ENCODE results near the gene ULK2. TPM values are rescaled to one million over a fixed set of nuclear protein-coding genes. Genes with fewer than 3 reads are reported as not detected.
"Not testable (repeated sequence)": the region's sequence is repeated elsewhere in the genome, so short reads cannot be mapped to it uniquely, and the experiment has no call there.

The ULK2 gene
- total RNA-seq, 1 experiment from 2014 or later = 12.9 TPM

DNA sequence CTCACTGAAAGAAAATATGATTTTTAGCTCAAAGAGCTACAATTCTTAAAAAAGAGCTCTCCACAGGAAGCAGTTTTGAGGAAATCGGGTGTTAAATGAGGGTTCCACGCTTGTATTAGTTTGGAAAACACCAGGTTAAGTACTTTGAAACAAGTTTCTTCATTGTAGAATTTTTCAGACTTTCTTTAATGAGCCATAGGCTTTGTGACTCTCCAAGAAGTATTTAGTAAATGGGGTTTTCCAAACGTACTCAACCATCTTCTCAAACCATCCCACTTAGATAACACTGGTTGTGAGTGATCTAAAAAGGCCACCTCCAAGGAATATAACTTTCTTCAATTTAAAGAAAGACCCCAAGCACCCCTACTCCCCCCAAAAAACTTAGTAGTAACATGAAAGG is 2.7 kb downstream of the ULK2 start:
- ChIA-PET CTCF (interaction anchor here (0.6 kb wide), 1 partner anchor 331 kb away, joined by 3 read pairs; no protein-coding TSS in a partner anchor), POLR2A (ENCODE audit: low non-redundant PET) (no interaction called here)
- TF ChIP-seq, protein P1, sequence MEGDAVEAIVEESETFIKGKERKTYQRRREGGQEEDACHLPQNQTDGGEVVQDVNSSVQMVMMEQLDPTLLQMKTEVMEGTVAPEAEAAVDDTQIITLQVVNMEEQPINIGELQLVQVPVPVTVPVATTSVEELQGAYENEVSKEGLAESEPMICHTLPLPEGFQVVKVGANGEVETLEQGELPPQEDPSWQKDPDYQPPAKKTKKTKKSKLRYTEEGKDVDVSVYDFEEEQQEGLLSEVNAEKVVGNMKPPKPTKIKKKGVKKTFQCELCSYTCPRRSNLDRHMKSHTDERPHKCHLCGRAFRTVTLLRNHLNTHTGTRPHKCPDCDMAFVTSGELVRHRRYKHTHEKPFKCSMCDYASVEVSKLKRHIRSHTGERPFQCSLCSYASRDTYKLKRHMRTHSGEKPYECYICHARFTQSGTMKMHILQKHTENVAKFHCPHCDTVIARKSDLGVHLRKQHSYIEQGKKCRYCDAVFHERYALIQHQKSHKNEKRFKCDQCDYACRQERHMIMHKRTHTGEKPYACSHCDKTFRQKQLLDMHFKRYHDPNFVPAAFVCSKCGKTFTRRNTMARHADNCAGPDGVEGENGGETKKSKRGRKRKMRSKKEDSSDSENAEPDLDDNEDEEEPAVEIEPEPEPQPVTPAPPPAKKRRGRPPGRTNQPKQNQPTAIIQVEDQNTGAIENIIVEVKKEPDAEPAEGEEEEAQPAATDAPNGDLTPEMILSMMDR (conservative IDR thresholded peaks at IDR 0.05; ENCODE audit: low read depth, low read length) = no peak
- TF ChIP-seq EZH2 (IDR thresholded peaks at IDR 0.05; ENCODE audit: borderline replicate concordance, low read depth, low read length, poor library complexity, severe bottlenecking) = no peak
- intact Hi-C loops (cut with micrococcal nuclease; ENCODE audit: unreplicated experiment) = loop anchor here (5.0 kb wide), 1 partner anchor 142 kb away; the partner anchor contains the start of gene SPECC1
- Histone ChIP-seq H3K9me3 (ENCODE audit: low read depth, low read length, poor library complexity, severe bottlenecking) (no peaks in the 10 kb centered on the region), H3K4me3 (ENCODE audit: low read depth, low read length, poor library complexity, severe bottlenecking) (no peak overlapping the region), H3K36me3 (ENCODE audit: insufficient read depth, low read length, poor library complexity, severe bottlenecking) (peaks cover 4% of the 10 kb centered on the region), H3K27ac (ENCODE audit: low read depth, low read length, poor library complexity, severe bottlenecking) (no peak overlapping the region), H3K27me3 (replicated peaks; ENCODE audit: insufficient read depth, low read depth, low read length, poor library complexity) (no peaks in the 10 kb centered on the region), H3K4me1 (ENCODE audit: insufficient read depth, low read length, poor library complexity, severe bottlenecking) (peaks cover 4% of the 10 kb centered on the region)
- BruUV-seq (replicated peaks) = no TSS peak
- no peak for DNase-seq (ENCODE audit: low spot score)

DNA sequence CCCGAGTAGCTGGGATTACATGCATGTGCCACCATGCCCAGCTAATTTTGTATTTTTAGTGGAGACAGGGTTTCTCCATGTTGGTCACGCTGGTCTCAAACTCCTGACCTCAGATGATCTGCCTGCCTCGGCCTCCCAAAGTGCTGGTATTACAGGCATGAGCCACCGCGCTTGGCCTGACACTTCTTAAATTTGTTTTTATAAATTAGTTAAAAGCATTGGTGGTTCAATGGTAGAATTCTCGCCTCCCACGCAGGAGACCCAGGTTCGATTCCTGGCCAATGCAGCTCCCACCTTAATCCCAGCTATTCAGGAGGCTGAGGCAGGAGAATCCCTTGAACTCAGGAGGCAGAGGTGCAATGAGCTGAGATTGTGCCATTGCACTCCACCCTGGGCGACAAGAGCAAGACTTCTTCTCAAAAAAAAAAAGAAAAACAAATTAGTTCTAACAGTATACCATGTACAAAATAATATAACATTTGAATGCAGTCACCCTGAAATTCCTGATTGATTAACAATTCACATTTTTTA is 7.0 kb downstream of the ULK2 start:
- POLR2A ChIA-PET (ENCODE audit: low non-redundant PET); BruUV-seq (replicated peaks); intact Hi-C loops (cut with micrococcal nuclease; ENCODE audit: unreplicated experiment): not testable (repeated sequence)

DNA sequence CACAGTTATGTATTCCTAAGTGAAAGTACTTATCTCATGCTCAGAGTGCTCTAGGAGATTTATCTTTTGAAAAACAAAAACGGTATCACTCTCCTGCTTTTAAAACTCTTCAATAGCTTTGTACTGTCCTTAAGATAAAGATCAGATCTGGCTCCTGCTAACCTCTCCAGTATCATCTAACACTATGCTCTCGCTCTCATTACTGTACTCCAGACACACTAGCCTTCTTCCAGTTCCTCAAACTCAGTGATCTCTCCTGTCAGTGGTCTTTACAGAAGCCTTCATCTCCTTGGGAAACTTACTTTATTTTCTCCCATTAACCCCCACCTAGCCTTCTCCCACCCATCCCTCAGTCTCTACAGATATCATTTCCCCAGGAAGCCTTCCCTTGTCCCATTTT is 10.1 kb downstream of the ULK2 start:
- no peaks in the 10 kb centered on the region for H3K27me3 ChIP-seq (replicated peaks; ENCODE audit: insufficient read depth, low read depth, low read length, poor library complexity)
- H3K4me3 ChIP-seq (ENCODE audit: low read depth, low read length, poor library complexity, severe bottlenecking) = no peak overlapping the region
- ChIA-PET CTCF (no interaction called here), POLR2A (ENCODE audit: low non-redundant PET) (no interaction called here)
- peaks cover 4% of the 10 kb centered on the region for H3K36me3 ChIP-seq (ENCODE audit: insufficient read depth, low read length, poor library complexity, severe bottlenecking)
- no peaks in the 10 kb centered on the region for H3K4me1 ChIP-seq (ENCODE audit: insufficient read depth, low read length, poor library complexity, severe bottlenecking)
- no peak for DNase-seq (ENCODE audit: low spot score)
- intact Hi-C loops (cut with micrococcal nuclease; ENCODE audit: unreplicated experiment) = no loop called here
- TF ChIP-seq, protein P1 (conservative IDR thresholded peaks at IDR 0.05; ENCODE audit: low read depth, low read length) = no peak
- no peak for TF ChIP-seq EZH2 (IDR thresholded peaks at IDR 0.05; ENCODE audit: borderline replicate concordance, low read depth, low read length, poor library complexity, severe bottlenecking)
- no TSS peak for BruUV-seq (replicated peaks)
- H3K9me3 ChIP-seq (ENCODE audit: low read depth, low read length, poor library complexity, severe bottlenecking) = no peaks in the 10 kb centered on the region
- no peak overlapping the region for H3K27ac ChIP-seq (ENCODE audit: low read depth, low read length, poor library complexity, severe bottlenecking)

More for the DNA sequence above, 7.0 kb downstream of the ULK2 start:
- H3K4me1 ChIP-seq (ENCODE audit: insufficient read depth, low read length, poor library complexity, severe bottlenecking); CTCF ChIA-PET; H3K9me3 ChIP-seq (ENCODE audit: low read depth, low read length, poor library complexity, severe bottlenecking); DNase-seq (ENCODE audit: low spot score); H3K27me3 ChIP-seq (replicated peaks; ENCODE audit: insufficient read depth, low read depth, low read length, poor library complexity); H3K27ac ChIP-seq (ENCODE audit: low read depth, low read length, poor library complexity, severe bottlenecking); H3K4me3 ChIP-seq (ENCODE audit: low read depth, low read length, poor library complexity, severe bottlenecking); H3K36me3 ChIP-seq (ENCODE audit: insufficient read depth, low read length, poor library complexity, severe bottlenecking): not testable (repeated sequence)

DNA sequence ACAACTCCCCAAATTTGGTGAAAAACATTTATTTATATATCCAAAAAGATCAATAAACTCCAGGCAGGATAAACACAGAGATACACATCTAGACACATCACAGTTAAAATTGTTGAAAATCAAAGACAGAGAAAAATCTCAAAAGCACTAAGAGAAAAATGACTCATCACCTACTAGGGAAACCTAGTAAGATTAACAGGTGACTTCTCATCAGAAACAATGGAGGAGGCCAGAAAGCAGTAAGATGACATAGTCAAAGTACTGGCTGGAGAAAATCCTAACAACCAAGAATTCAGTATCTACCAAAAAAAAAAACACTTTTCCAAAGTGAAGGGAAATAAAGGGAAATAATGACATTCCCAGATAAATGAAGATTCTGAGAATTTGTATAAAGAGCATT is 33.8 kb downstream of the ULK2 start:
- no peak for TF ChIP-seq EZH2 (IDR thresholded peaks at IDR 0.05; ENCODE audit: borderline replicate concordance, low read depth, low read length, poor library complexity, severe bottlenecking)
- TF ChIP-seq, protein P1 (conservative IDR thresholded peaks at IDR 0.05; ENCODE audit: low read depth, low read length) = no peak
- intact Hi-C loops (cut with micrococcal nuclease; ENCODE audit: unreplicated experiment) = no loop called here
- POLR2A ChIA-PET (ENCODE audit: low non-redundant PET) = no interaction called here
- no peak overlapping the region for H3K4me3 ChIP-seq (ENCODE audit: low read depth, low read length, poor library complexity, severe bottlenecking)
- peaks cover 5% of the 10 kb centered on the region for H3K36me3 ChIP-seq (ENCODE audit: insufficient read depth, low read length, poor library complexity, severe bottlenecking)
- BruUV-seq (replicated peaks) = no TSS peak
- DNase-seq (ENCODE audit: low spot score) = no peak
- no peak overlapping the region for H3K27ac ChIP-seq (ENCODE audit: low read depth, low read length, poor library complexity, severe bottlenecking)
- no peaks in the 10 kb centered on the region for H3K27me3 ChIP-seq (replicated peaks; ENCODE audit: insufficient read depth, low read depth, low read length, poor library complexity)
- no peaks in the 10 kb centered on the region for H3K9me3 ChIP-seq (ENCODE audit: low read depth, low read length, poor library complexity, severe bottlenecking)
- no peaks in the 10 kb centered on the region for H3K4me1 ChIP-seq (ENCODE audit: insufficient read depth, low read length, poor library complexity, severe bottlenecking)
- CTCF ChIA-PET = no interaction called here
